GM12878 (cell line): Measurements from ENCODE around the gene SHB. TPM values are rescaled to one million over a fixed set of nuclear protein-coding genes. Genes with fewer than 3 reads are reported as not detected.

Experiments
- ATAC-seq: fragments of 200-7000 bp; cut with Tn5 transposase; 3 replicates; pipeline ENCODE4 v1.9.1; 2020; ENCODE audit warnings: mild to moderate bottlenecking, moderate library complexity
- BruUV-seq: library from RNA; stranded (reverse); fragments of 400-500 nt; replicated peaks from 2 replicates; lab custom pipeline; 2021; lab: Mats Ljungman, UMichigan
- CTCF ChIA-PET: fragments of 300-600 bp; sonication (Branson Sonifier 250); formaldehyde crosslinking; extraction: SDS; loops from one replicate; lab custom pipeline; 2021; ENCODE audit warnings: inconsistent platforms; lab: Yijun Ruan, JAX
- POLR2A ChIA-PET: fragments of 350-600 bp; formaldehyde crosslinking; extraction: SDS; loops from one replicate; lab custom pipeline; 2021; ENCODE audit warnings: inconsistent platforms; lab: Charles Lee
- RAD21 ChIA-PET: fragments of 300-600 bp; sonication (Branson Sonifier 250); formaldehyde crosslinking; loops from one replicate; lab custom pipeline; 2023; ENCODE audit warnings: antibody characterized with exemption; ENCODE audit not compliant: unreplicated experiment; lab: Charles Lee
- SMC1A ChIA-PET: fragments of 300-600 bp; sonication (Branson Sonifier 250); formaldehyde crosslinking; loops from one replicate; lab custom pipeline; 2023; ENCODE audit not compliant: unreplicated experiment, uncharacterized antibody; lab: Charles Lee
- DNase-seq: peaks from one replicate; pipeline ENCODE4 v3.0.0-alpha.2; 2011; ENCODE audit warnings: low read depth, low spot score
- FAIRE-seq: peaks from 3 replicates; lab custom pipeline; 2011; peaks lifted over from hg19 to GRCh38; lab: Jason Lieb, UNC
- H2AFZ ChIP-seq: 2 replicates; pipeline ENCODE4 v1.6.0; 2011; ENCODE audit warnings: low read depth, low read length, control low read depth; ENCODE audit not compliant: control insufficient read depth
- H3K27ac ChIP-seq: 2 replicates; pipeline ENCODE4 v1.5.1; 2011; ENCODE audit warnings: control low read depth; ENCODE audit not compliant: control insufficient read depth, insufficient read depth
- H3K27me3 ChIP-seq, 2 experiments: replicated peaks in 1 of 2; 2 replicates each; pipeline versions ENCODE4 v1.6.0 to v1.6.1; 2011; ENCODE audit warnings: low read length in 1 of 2; ENCODE audit not compliant: control insufficient read depth in 2 of 2, insufficient read depth in 2 of 2
- H3K36me3 ChIP-seq, 2 experiments: 2 replicates each; pipeline ENCODE4 v1.5.1; 2011; ENCODE audit warnings: low read length in 1 of 2; ENCODE audit not compliant: control insufficient read depth in 2 of 2, insufficient read depth in 2 of 2
- H3K4me1 ChIP-seq: 2 replicates; pipeline ENCODE4 v1.6.1; 2011; ENCODE audit warnings: mild to moderate bottlenecking, low read length, moderate library complexity, mixed read lengths; ENCODE audit not compliant: control insufficient read depth, insufficient read depth
- H3K4me2 ChIP-seq: 2 replicates; pipeline ENCODE4 v1.6.0; 2011; ENCODE audit warnings: control low read depth; ENCODE audit not compliant: control insufficient read depth, insufficient read depth
- H3K4me3 ChIP-seq: fragments of 200-600 bp; sonication (generic); 2 replicates; pipeline ENCODE4 v1.5.1; 2016
- H3K79me2 ChIP-seq: 2 replicates; pipeline ENCODE4 v1.6.0; 2011; ENCODE audit warnings: low read length; ENCODE audit not compliant: control insufficient read depth, insufficient read depth
- H3K9ac ChIP-seq: 2 replicates; pipeline ENCODE4 v1.8.0; 2011; ENCODE audit warnings: low read length, control low read depth, mixed read lengths; ENCODE audit not compliant: control insufficient read depth, insufficient read depth
- H3K9me3 ChIP-seq: replicated peaks from 3 replicates; pipeline ENCODE4 v1.5.1; 2011; ENCODE audit warnings: mild to moderate bottlenecking, low read length; ENCODE audit not compliant: control insufficient read depth, insufficient read depth
- H4K20me1 ChIP-seq: 2 replicates; pipeline ENCODE4 v1.6.0; 2011; ENCODE audit not compliant: control insufficient read depth, insufficient read depth
- EZH2 ChIP-seq: IDR thresholded peaks from 2 replicates; pipeline ENCODE4 v1.6.1; 2012; ENCODE audit warnings: low read depth, mild to moderate bottlenecking, control low read depth, inconsistent platforms, low read length, borderline replicate concordance; ENCODE audit not compliant: control insufficient read depth
- JUNB ChIP-seq: IDR thresholded peaks from 2 replicates; pipeline ENCODE4 v1.6.1; 2016; ENCODE audit warnings: antibody characterized with exemption, mild to moderate bottlenecking
- KAT2A ChIP-seq: conservative IDR thresholded peaks from 2 replicates; pipeline ENCODE4 v1.6.1; 2011; ENCODE audit warnings: low read depth, low read length; ENCODE audit not compliant: control insufficient read depth
- PKNOX1 ChIP-seq: fragments of 450-650 bp; IDR thresholded peaks from 2 replicates; pipeline ENCODE4 v1.6.1; 2016; ENCODE audit warnings: mild to moderate bottlenecking
- RAD21 ChIP-seq: IDR thresholded peaks from 2 replicates; pipeline ENCODE4 v1.6.1; 2011; ENCODE audit warnings: mild to moderate bottlenecking, low read depth, low read length, moderate library complexity; ENCODE audit not compliant: insufficient read depth
- RB1 ChIP-seq: fragments of 450-650 bp; formaldehyde crosslinking; IDR thresholded peaks from 2 replicates; pipeline ENCODE4 v1.6.1; 2017; ENCODE audit warnings: mild to moderate bottlenecking, borderline replicate concordance
- TCF12 ChIP-seq: IDR thresholded peaks from 2 replicates; pipeline ENCODE4 v1.6.1; 2011; ENCODE audit warnings: low read depth, mild to moderate bottlenecking, low read length
- TCF3 ChIP-seq: IDR thresholded peaks from 2 replicates; pipeline ENCODE4 v1.6.1; 2012; ENCODE audit warnings: low read depth, mild to moderate bottlenecking, low read length, borderline replicate concordance; ENCODE audit not compliant: insufficient read depth
- ZBED1 ChIP-seq: IDR thresholded peaks from 2 replicates; pipeline ENCODE4 v1.6.1; 2016; ENCODE audit warnings: borderline replicate concordance
- in situ Hi-C: fragments of 300-500 bp; cut with MboI; formaldehyde crosslinking; loops from 9 replicates; pipeline ENCODE4 v1.14.3; 2018; ENCODE audit warnings: mixed read lengths
- intact Hi-C: fragments of 100-400 bp; cut with micrococcal nuclease; formaldehyde crosslinking; loops from one replicate; pipeline ENCODE4 v1.14.2; 2022; ENCODE audit not compliant: unreplicated experiment
- polyA plus RNA-seq, 11 experiments: library from polyadenylated mRNA; depleted of rRNA in 4 of 11; unstranded in 6 of 11; stranded (reverse) in 5 of 11; fragments of >200 nt; fragmentation: Nextera tagmentation in 4 of 11; fragmentation: Illumina TruSeq in 1 of 11; extraction: Ambion mirVana in 4 of 11; extraction: Trizol in 1 of 11; gene quantifications; 1 replicate in 1 of 11; 2 replicates in 10 of 11; pipeline versions ENCODE4 v1.2.1 to v1.2.3, GENCODE V29; 2011 to 2016; ENCODE audit warnings: inconsistent platforms in 2 of 11, missing spikeins in 2 of 11, low read depth in 1 of 11
- total RNA-seq, 4 experiments: library from RNA; depleted of rRNA in 3 of 4; stranded (reverse); fragments of >200 nt in 3 of 4; fragmentation: Illumina TruSeq in 1 of 4; extraction: Trizol in 1 of 4; gene quantifications; 2 replicates each; pipeline versions ENCODE4 v1.2.1 to v1.2.3, GENCODE V29; 2013 to 2021

SHB gene
- total and polyA plus RNA-seq, 10 of the 15 experiments (the other 5 are each of a cell fraction or from before 2014, with no cell fraction given), result 0.29 to 6.2 (median 1.3) TPM

- TF ChIP-seq PKNOX1 (peak; percentile 89), RB1 (0 out of 2 replicates have a peak, but pooled peaks have one; percentile 24), ZBED1 (no peak), RAD21 (peak; percentile 90), JUNB (0 out of 2 replicates have a peak, but pooled peaks have one; percentile 5), EZH2 (no peak)
Measured at GRCh38 chr9:38088006-38088925, 19.2 kb upstream of the SHB start (continued).

GRCh38 chr9:38086496-38086895 lies 17.5 kb upstream of the SHB start:
- Histone ChIP-seq H3K36me3 (no peaks in the 10 kb centered on the region), H3K27ac (no peak overlapping the region), H3K4me2 (no peak overlapping the region), H3K4me1 (peaks cover 29% of the 10 kb centered on the region), H4K20me1 (no peaks in the 10 kb centered on the region), H2AFZ (no peak overlapping the region), H3K9me3 (no peaks in the 10 kb centered on the region), H3K4me3 (no peak overlapping the region), H3K79me2 (no peaks in the 10 kb centered on the region), H3K27me3 (no peaks in the 10 kb centered on the region), H3K9ac (no peak overlapping the region)
- RAD21 ChIA-PET, result interaction anchor here (0.7 to 8.2 kb wide), 11 partner anchors 19 to 276 kb away, joined by 3 to 205 read pairs (median 37); no protein-coding TSS in a partner anchor
- FAIRE-seq (peak; percentile 47), DNase-seq (no peak), ATAC-seq (no peak)
- POLR2A ChIA-PET, result no interaction called here
- no TSS peak for BruUV-seq
- CTCF ChIA-PET, result interaction anchor here (0.5 to 13.3 kb wide), 16 partner anchors 8 to 213 kb away, joined by 3 to 243 read pairs (median 15); no protein-coding TSS in a partner anchor
- SMC1A ChIA-PET, result interaction anchor here (0.7 to 14.3 kb wide), 22 partner anchors 10 to 276 kb away, joined by 3 to 359 read pairs (median 11); no protein-coding TSS in a partner anchor
- intact Hi-C loops, result loop anchor here (5.0 kb wide), 2 partner anchors 176 to 231 kb away; no protein-coding TSS in a partner anchor
- TF ChIP-seq KAT2A (no peak), TCF12 (0 out of 2 replicates have a peak, but pooled peaks have one; percentile 38), TCF3 (0 out of 2 replicates have a peak, but pooled peaks have one; percentile 30)
- in situ Hi-C loops, result no loop called here
